GM18868 (cell line): ENCODE data around the gene CACTIN.
"Not testable (repeated sequence)": the region's sequence is repeated elsewhere in the genome, so short reads cannot be mapped to it uniquely, and the experiment has no call there.

Experiments used
- ATAC-seq: cut with Tn5 transposase; IDR thresholded peaks from one replicate; pipeline ENCODE4 v1.9.1; 2021; ENCODE audit warnings: mild to moderate bottlenecking, moderate library complexity; ENCODE audit not compliant: unreplicated experiment

The CACTIN gene

DNA sequence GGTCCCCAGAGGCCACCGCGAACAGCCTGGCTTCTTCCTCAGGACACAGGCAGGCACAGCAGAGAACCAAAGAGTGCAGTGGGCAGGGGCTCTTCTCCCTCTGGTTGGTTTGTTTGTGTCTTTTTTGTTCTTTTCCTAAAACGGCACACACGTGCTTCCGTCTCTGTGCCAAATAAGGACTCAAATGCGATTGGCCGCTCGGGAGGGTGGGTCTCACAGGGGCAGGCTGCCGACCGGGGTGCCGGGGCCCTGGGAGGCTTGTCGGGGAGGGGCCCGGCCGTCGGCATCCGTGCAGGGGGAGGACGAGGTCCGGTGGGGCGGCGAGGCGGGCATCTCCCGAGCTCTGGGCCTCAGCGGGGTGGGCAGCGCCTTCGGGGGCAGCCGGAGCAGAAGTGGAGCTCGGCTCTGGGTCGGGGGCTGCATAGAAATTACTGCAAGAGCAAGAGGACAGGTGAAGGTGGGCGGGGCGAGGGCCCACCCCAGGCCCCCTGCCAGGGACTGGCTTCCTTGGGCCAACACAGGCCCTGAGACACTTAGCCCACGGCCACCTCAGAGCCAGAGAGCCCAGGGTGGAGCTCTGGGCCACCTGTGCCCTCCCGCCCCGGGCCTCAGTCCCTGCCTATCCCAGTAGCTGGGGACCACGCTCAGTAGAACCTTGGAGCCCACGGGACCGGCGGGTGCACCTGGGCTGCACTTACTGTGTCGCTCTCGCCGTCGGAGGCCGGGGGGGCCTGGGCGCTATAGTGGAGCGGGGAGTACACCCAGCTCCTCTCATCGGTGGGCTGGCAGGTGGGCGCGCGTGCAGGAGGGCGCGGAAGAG is 6.4 kb upstream of the CACTIN start:
- ATAC-seq, result no peak

DNA sequence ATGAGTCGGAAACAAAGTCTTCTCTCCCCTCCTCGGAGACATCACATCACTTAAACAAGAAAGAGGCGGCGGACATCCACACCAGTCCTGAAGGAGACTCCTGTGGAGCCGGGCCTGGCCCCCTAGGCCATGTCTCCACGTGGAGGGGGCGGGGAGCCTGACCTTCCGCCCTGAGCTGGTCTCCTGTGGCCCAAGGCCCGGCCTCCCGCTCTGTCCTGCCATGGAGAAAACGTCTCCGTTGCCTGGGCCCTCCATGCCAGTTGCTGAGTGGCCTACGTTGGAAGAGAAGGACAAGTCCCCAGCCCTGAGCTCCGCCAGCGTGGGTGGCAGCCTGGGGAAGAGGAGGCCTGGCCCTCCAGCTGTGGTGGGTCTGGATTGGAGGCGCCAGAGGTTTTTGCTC is 5.5 kb upstream of the CACTIN start:
- ATAC-seq, result no peak

DNA sequence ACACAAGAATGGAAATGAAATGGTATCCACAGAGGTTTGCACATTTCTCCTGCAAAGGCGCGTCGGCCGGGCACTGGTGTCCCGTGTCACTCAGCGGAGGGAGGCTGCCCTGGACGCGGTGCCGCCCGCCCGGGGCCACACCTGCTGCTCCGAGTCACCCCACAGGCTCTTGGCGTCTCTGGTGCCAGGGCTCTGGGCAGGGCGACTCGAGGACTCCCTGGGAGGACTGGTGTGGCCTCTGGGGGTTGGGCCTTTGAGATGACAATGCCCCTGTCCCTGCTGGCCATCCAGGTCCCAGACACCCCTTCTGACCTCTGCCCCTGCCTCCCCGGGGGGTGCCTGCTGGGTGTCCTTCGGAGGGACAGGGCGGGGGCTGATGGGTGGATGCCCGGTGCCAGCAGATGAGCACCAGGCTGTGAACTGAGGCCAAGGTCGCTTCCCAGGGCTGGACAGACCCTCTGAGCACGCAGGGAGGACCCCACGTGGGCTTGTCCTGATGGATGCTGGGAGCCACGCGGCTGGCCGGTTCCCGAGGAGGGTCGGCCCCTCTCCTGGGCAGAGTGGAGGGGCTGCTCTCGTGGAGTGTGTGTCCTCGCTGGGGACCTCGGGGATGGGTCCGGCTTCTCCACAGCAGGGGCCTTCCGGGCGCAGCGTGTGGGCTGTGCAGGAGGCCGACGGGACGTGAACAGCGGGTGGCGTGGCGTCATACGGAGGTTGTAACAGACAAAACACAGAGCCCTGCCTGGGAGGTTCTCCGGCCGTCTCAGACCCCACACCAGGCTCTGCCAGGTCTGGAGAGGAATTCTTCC is 4.7 kb upstream of the CACTIN start:
- ATAC-seq, result no peak

GRCh38 chr19:3628766-3629165 is 2.2 kb upstream of the CACTIN start:
- ATAC-seq, result not testable (repeated sequence)

- no peak for ATAC-seq
These were observed 747 bp upstream of the CACTIN start for GRCh38 chr19:3627351-3627723.

DNA sequence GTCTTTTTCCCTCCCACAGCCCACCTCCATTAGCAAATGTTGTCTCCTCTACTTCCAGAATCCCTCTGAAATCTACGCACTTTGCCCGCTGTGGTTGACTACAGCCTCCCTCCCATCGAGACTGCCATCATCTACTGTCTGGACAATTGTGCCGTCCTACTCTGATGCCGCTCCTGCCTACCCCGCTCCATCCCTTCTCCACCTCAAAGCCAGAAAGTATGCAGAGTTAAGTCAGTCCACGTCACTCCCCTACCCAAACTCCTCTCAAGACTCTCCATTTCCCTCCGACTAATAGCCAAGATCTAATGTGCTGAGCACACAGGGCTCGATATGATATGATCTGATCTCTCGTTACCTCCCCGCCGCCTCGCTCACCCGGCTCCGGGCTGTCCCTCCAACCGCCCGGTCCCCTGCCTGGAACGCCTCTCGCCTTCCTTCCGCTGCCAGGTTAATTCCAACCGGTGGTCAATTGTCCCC is 556 bp downstream of the CACTIN start:
- ATAC-seq, result no peak

DNA sequence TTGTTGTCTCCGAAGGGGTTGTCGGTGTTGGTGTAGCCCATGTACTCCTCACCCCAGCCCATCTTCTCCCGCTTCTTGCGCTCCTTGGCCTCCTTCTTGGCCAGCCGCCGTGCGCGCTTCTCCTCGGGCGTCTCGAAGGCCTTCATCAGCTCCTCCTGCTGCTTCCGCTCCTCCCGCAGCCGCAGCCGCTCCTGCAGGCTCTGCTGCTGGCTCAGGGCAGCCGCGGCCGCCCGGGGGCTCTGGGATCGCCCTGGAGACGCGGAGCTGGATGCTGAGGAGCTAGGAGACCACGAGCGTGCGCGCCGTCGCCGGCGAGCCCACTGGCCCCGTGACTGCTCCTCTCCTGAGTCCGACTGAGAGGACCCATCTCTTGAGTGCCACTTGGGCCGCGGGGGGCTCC is 2.9 kb downstream of the CACTIN start:
- no peak for ATAC-seq

DNA sequence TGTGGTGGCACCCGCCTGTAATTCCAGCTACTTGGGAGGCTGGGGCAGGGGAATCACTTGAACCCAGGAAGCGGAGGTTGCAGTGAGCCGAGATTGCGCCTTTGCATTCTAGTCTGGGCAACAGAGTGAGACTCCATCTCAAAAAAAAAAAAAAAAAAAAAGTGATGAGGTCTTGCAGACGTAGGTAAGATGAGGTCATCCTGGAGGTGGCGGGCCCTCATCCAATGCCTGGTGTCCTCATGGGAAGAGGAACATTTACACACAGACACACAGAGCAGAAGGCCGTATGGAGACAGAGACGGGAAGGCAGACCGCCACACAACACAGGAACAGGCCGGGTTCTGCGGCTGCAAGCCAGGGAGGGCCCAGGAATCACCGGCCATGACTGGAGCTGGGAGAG is 4.4 kb downstream of the CACTIN start:
- no peak for ATAC-seq

GRCh38 chr19:3621689-3622088 is 4.9 kb downstream of the CACTIN start:
- ATAC-seq, result no peak

DNA sequence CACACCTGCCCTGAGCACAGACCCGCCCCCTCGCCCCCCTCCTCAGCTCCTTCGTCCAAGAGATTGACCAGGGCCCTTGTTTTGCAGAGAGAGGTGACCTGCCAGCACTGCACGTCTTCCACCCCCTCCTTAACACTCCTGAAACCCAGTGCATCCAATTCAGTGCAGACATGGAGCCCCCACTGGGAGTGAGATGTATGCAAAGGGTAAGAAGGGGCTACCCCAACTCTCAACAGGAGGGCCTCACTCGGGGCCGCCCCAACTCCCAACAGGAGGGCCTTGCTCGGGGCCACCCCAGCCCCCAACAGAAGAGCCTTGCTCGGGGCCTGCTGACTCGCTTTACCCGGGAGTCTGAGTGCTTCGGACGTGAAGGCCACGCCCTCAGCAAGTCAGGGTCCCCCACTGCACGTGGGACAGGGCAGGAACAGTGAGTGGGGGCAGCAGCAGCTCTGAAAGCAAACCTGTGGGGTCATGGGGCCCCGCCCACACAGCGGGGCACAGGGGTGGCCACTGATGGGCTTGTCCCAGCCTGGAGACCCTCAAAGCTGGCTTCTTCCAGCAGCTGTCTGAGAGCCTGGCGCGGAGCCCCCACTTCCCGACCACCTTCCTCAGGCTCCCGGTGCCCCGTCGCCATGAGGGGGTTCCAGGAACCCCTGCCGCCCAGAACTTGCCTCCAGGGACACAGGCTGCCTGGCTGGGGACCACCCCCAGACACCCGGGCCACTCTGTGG is 5.6 kb downstream of the CACTIN start:
- ATAC-seq, result no peak

DNA sequence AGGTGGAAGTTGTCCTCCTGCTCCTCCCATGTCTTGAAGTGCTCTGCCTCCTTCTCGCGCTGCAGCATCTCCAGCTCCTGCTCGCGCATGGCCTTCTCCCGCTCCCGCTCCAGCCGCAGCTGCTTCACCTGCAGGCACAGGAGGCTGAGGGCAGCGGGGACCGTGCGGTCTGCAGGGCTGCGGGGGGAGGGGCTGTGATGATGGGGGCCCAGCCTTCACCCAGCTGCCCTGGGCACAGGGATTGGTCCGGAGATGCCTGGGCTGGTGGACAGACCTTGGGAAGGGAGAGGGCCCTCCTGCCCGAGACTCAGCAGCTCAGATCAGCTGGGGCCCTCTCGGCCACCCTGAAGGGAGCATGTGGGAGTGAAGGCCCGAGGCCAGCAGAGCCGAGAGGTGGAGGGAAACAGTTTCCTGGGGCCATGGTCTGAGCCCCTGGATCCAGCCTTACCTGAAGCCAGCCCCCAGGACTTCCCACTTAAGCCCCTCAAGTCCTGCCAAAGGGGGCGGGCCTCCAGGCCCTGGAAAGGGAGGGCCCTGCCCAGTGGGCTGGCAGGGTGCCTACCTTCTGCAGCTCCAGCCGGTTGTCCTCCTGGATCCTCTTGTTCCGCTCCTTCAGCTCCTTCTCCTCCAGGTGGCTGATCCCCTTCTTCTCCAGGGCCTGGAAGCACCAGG is 6.3 kb downstream of the CACTIN start:
- no peak for ATAC-seq

DNA sequence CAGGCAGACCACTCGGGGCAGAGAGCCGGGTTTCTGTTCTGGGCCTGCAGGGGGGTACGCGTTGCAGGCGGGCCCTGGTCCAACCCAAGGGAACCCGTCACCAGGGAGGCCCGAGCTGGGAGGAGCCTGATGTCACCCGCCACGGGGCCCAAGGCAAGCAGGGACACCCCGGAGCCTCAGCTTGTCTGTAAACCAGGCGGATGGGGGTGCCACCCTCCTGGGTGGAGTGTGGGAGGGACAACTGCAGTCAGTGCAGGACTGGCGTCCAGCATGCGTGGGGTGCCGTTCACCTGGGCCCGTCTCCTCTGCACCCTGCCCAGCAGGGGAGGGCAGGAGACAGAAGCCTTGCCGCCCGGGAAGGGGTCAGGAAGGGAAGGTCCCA is 7.0 kb downstream of the CACTIN start:
- no peak for ATAC-seq

- no peak for ATAC-seq
These were observed 7.6 kb downstream of the CACTIN start for GRCh38 chr19:3618811-3619630.

GRCh38 chr19:3618144-3618810 is 8.3 kb downstream of the CACTIN start:
- ATAC-seq, result no peak

DNA sequence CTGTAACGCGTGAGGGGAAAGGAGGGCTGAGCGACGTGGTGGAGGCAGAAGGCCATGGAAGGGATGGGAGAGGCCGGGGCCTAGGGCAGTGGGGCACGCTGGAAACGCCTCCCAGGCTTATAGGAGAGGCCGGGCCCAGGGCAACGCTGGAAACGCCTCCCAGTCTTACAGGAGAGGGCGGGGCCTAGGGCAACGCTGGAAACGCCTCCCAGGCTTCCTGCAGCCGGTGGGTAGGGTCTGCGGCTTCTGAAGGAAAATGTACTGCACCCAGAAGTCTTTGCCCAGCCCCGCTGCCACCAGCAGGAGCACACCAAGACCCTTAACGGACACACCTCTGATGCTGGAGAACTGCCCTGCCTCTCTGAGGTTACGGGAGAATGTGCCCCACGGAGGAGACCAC is 9.1 kb downstream of the CACTIN start:
- no peak for ATAC-seq

- ATAC-seq, result no peak
These were observed 11.0 kb downstream of the CACTIN start for GRCh38 chr19:3615524-3616135.

DNA sequence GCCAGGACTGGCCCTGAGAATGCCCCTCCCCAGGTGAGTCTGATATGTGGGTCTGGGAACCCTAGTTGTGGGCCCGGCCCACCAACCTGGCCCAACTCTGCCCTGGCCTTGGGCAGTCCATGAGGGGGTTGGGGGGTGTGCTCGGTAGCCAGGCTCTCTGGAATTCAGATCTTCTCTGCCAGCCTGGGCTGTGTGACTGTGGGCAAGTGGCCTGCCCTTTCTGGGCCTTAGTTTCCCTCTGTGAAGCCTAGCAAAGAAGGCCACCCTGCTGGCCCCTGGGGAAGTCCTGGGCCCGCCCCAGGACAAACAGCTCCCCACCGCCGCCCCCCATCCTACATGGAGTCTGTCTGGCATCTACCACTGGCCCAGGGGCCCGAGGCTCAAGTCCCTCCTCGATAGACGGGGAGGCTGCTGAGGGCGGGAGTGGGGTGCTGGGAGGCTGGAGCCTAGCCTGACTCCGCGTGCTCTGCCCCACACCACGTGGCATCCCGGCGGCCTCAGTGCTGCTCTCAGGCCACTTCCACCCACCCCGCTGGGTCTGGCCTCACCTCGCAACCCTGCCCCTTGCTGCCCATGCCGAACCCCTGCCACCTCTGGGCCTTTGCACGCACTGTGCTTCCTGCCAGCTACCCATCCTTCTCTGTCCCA is 11.6 kb downstream of the CACTIN start:
- no peak for ATAC-seq

DNA sequence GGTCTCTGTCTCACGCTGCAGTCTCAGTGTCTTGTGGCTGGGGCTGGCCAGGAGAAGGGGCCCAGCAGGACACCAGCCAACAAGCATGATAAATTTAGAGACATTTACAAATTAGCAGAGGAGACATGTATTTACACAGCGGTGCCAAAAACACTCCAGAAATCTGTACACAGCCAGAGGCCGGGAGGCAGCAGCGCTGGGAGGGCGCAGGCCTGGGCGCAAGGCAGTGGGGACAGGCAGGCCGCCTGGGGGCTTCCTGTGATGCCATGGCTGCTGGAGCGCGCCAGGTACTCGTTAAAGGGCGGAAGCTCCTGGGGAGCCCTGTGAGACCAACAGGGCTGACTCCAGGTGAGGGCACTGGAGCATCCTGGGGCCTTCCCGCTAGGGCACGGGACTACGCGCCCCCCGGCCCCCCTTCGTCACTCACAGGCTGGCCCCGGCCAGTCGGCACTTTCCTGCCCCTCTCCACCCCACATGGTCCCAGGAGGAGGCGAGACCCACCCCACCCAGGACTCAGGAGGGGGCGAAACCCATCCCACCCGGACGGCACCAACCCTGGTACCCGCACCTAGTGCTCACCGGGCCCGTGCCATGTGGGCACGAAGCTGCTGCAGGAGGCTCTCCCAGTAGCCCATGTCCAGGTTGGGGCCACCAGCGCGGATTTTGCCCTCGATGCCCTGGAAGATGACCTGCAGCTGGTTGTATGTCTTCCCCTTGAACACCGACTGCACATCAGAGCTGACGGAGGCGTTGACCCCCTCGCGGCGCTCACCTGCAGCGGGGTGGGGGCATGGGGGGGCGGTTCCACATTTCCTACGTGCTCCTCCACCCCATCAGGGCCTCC is 12.6 kb downstream of the CACTIN start:
- no peak for ATAC-seq
